ENCODE data around the gene TRMU.

The TRMU gene

DNA sequence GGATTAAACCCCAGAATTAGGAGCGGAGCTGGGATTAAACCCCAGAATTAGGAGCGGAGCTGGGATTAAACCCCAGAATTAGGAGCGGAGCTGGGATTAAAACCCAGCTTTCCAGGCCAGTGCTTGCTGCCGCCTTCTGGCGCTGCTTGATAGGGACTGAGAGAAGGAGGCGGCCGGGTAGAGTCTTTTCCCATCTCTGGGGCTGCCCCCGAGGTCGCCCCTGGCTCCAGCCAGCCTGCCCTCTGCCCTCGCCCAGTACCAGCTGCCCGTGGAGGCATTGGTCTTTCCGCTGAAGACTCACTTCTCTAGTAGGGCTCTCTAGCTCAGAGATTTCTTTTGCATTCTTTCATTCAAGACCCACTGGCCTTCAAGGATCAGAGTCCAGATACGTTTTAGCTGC, 5.2 kb downstream of the TRMU start:
- H3K27ac ChIP-seq: no peak overlapping the region
- TF ChIP-seq, protein P1, sequence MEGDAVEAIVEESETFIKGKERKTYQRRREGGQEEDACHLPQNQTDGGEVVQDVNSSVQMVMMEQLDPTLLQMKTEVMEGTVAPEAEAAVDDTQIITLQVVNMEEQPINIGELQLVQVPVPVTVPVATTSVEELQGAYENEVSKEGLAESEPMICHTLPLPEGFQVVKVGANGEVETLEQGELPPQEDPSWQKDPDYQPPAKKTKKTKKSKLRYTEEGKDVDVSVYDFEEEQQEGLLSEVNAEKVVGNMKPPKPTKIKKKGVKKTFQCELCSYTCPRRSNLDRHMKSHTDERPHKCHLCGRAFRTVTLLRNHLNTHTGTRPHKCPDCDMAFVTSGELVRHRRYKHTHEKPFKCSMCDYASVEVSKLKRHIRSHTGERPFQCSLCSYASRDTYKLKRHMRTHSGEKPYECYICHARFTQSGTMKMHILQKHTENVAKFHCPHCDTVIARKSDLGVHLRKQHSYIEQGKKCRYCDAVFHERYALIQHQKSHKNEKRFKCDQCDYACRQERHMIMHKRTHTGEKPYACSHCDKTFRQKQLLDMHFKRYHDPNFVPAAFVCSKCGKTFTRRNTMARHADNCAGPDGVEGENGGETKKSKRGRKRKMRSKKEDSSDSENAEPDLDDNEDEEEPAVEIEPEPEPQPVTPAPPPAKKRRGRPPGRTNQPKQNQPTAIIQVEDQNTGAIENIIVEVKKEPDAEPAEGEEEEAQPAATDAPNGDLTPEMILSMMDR (conservative IDR thresholded peaks at IDR 0.05): no peak
- TF ChIP-seq ZFX (IDR thresholded peaks at IDR 0.05): no peak

DNA sequence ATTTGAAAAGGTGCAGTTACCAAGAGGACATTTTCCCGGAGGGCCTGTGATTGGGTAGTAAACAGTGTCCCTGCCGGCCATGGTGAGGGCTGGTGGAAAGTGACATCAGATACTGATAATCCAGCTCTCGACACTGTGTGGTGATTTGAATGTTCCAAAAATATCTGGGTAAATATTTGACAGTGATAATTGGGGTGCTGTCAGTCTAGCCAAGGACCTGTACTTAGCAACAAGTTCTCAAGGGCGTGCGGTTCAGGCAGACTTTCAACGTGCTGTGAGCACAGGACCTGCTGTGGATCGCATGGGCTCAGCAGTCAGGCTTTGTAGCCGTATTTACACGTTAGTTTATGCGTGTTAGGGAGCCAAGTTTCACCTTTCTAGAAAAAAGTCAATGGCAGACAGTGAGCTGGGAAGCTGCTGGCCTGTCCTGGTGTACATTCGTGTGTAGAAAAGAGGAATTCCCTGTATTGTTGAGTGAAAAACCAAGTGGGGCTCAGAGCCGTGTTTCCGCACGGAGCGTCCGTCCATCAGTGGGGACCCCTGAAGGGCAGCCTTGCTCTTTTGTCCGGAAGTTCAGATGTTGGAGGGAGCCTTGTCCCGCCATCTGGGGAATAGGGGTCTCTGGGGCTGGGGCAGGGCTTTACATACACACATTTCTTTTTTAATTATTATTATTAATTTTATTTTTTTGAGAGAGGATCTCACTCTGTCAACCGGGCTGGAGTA, 11.3 kb downstream of the TRMU start:
- no peak overlapping the region for H3K27ac ChIP-seq
- no peak for TF ChIP-seq ZFX (IDR thresholded peaks at IDR 0.05)
- TF ChIP-seq, protein P1 (conservative IDR thresholded peaks at IDR 0.05): no peak

DNA sequence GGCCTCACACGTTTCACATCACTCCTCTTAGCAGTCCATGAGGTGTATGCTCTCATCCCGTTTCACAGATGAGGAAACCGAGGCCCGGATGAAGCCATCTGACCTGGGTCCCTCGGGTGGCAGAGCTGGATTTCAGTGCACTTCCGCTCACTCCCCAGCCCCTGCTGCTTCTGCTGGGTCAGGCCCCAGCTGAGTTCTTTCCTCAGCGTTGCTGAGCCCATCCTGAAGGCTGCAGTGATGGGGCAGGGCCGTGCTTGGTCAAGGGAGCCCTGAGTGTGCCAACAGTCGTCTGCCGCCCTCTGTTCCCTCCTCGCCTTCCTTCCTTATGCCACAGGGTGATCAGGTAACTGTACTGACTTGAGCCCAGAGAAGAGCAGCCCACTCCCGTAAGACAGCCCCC, 12.1 kb downstream of the TRMU start:
- TF ChIP-seq, protein P1 (conservative IDR thresholded peaks at IDR 0.05): no peak
- no peak for TF ChIP-seq ZFX (IDR thresholded peaks at IDR 0.05)
- H3K27ac ChIP-seq: no peak overlapping the region

DNA sequence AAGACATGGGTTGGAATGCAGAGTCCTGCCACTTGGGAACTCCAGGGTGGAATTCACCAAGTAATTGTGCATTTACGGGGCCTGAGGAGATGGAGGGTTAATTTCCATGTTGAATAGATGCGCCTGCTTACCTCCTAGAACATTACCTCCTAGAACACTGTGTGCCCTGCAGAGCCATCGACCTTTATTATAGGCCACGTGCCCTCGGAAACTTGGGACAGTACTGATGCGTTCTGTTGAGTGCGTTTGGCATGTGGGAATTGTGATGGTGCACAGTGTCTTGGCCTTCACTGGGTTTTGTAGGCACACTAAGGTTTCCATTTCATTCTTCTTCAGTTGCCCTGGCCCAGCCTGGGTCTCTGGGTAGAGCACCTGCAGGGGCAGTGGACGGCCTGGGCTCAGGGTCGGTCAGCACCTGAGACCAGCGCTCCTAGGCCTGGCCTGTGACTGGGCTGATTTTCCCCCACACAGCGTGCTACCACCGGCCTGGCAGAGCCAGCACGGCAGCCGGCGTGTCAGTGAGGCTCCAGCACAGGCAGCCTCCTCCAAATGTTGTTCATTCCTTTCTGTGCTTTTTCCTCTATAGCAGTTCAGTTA, 12.7 kb downstream of the TRMU start:
- TF ChIP-seq, protein P1 (conservative IDR thresholded peaks at IDR 0.05): no peak
- TF ChIP-seq ZFX (IDR thresholded peaks at IDR 0.05): no peak
- H3K27ac ChIP-seq: no peak overlapping the region

DNA sequence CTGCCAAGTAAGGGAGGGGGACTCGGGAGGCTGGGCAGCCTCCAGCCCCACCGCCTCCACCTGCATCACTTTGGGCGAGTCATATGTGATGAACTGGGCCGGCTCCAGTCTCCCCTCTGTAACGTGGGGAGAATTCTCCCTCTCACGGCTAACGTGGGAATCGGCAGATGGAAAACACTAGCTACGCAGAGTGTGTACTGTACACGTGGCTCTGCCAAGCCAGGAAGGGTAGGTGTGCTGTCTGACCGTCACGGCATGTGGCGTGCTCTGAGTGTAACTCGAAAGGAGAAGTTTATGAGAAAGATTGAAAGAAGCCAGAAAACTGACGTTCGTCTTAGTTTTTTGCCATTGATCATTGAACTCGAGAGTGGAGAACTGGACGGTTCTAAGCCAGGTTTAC, 13.7 kb downstream of the TRMU start:
- TF ChIP-seq ZFX (IDR thresholded peaks at IDR 0.05): no peak
- TF ChIP-seq, protein P1 (conservative IDR thresholded peaks at IDR 0.05): no peak
- no peak overlapping the region for H3K27ac ChIP-seq

DNA sequence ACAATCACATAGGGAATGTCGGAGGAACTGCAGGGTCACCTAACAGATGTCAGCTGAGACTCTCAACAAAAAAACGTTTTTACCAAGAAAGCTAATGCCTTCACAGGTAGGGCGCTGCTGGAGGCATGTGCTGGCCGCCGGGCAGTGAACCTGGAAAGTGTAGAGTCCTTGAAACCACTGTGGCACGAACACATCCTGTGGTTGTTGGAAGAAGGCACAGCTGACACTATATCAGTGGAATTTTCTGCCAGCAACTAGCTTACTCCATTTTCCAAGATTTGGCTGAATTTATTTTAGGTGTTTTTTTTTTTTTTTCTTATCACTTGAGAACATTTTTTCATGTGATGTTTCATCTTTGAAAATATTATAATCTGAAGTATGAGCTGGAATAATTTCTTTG, 14.2 kb downstream of the TRMU start:
- H3K27ac ChIP-seq: no peak overlapping the region
- TF ChIP-seq, protein P1 (conservative IDR thresholded peaks at IDR 0.05): no peak
- no peak for TF ChIP-seq ZFX (IDR thresholded peaks at IDR 0.05)

DNA sequence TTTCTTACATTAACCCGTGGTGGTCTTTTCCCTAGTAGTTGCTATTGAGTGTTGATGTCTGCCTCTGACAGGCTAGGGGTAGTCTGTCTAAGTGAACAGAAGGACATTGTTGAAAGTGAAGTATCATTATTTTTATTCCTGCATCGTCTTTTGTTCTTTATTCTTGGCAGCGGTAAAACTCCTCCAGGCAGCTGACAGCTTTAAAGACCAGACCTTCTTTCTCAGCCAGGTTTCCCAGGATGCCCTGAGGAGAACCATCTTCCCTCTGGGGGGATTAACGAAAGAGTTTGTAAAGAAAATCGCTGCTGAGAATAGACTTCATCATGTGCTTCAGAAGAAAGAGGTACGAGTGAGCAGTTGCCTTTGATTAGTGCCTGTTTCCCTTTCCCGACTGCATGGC, 14.6 kb downstream of the TRMU start:
- no peak overlapping the region for H3K27ac ChIP-seq
- TF ChIP-seq ZFX (IDR thresholded peaks at IDR 0.05): no peak
- TF ChIP-seq, protein P1 (conservative IDR thresholded peaks at IDR 0.05): no peak
